GM23338 (cell line): Measurements from ENCODE around the gene TFB2M. TPM values are rescaled to one million over a fixed set of nuclear protein-coding genes. Genes with fewer than 3 reads are reported as not detected.

Source experiments
- ATAC-seq: fragments of 200-7000 bp; cut with Tn5 transposase; 3 replicates; pipeline ENCODE4 v1.9.1; 2020
- DNase-seq: peaks from one replicate; pipeline ENCODE4 v3.0.0-alpha.2; 2015; ENCODE audit warnings: low spot score
- H2AFZ ChIP-seq: fragments of 200-600 bp; sonication (generic); 2 replicates; pipeline ENCODE4 v1.8.0; 2016; ENCODE audit warnings: antibody characterized with exemption, mild to moderate bottlenecking, moderate library complexity
- H3F3A ChIP-seq: fragments of 200-600 bp; sonication (generic); replicated peaks from 2 replicates; pipeline ENCODE4 v1.8.0; 2017; ENCODE audit warnings: antibody characterized with exemption, mixed run types, low read depth
- H3K27ac ChIP-seq: fragments of 200-600 bp; sonication (generic); 2 replicates; pipeline ENCODE4 v1.6.1; 2016; ENCODE audit warnings: low read depth
- H3K27me3 ChIP-seq: fragments of 200-600 bp; sonication (generic); 2 replicates; pipeline ENCODE4 v1.8.0; 2016; ENCODE audit warnings: mild to moderate bottlenecking, mixed run types, moderate library complexity; ENCODE audit not compliant: insufficient read depth
- H3K36me3 ChIP-seq: fragments of 200-600 bp; sonication (generic); 2 replicates; pipeline ENCODE4 v1.8.0; 2016; ENCODE audit warnings: mild to moderate bottlenecking; ENCODE audit not compliant: insufficient read depth
- H3K4me1 ChIP-seq: fragments of 200-600 bp; sonication (generic); 2 replicates; pipeline ENCODE4 v1.8.0; 2016; ENCODE audit warnings: mild to moderate bottlenecking, moderate library complexity; ENCODE audit not compliant: insufficient read depth
- H3K4me2 ChIP-seq: fragments of 200-600 bp; sonication (generic); 2 replicates; pipeline ENCODE4 v1.7.1; 2017; ENCODE audit warnings: mixed run types
- H3K4me3 ChIP-seq: fragments of 200-600 bp; sonication (generic); 2 replicates; pipeline ENCODE4 v1.6.1; 2016; ENCODE audit warnings: mixed run types
- H3K79me2 ChIP-seq: fragments of 200-600 bp; sonication (generic); replicated peaks from 2 replicates; pipeline ENCODE4 v1.8.0; 2017; ENCODE audit warnings: mild to moderate bottlenecking; ENCODE audit not compliant: insufficient read depth
- H3K9me2 ChIP-seq: fragments of 200-600 bp; sonication (generic); 2 replicates; pipeline ENCODE4 v1.8.0; 2017; ENCODE audit not compliant: insufficient read depth
- H4K20me1 ChIP-seq: fragments of 200-600 bp; sonication (generic); replicated peaks from 2 replicates; pipeline ENCODE4 v1.8.0; 2017; ENCODE audit warnings: mild to moderate bottlenecking; ENCODE audit not compliant: insufficient read depth
- H3K27ac Mint-ChIP-seq: 2 replicates; pipeline ENCODE4 v1.8.0; 2020; ENCODE audit warnings: inconsistent platforms, mild to moderate bottlenecking, moderate library complexity, mixed read lengths
- H3K27me3 Mint-ChIP-seq: 3 replicates; pipeline ENCODE4 v1.8.0; 2022; ENCODE audit warnings: low read depth, mild to moderate bottlenecking, moderate library complexity, mixed read lengths, inconsistent platforms; ENCODE audit not compliant: insufficient read depth, poor library complexity
- H3K36me3 Mint-ChIP-seq: 3 replicates; pipeline ENCODE4 v1.8.0; 2021; ENCODE audit warnings: low read depth, mild to moderate bottlenecking, inconsistent platforms, moderate library complexity, mixed read lengths
- H3K4me1 Mint-ChIP-seq: 3 replicates; pipeline ENCODE4 v1.8.0; 2020; ENCODE audit warnings: mild to moderate bottlenecking, inconsistent platforms, mixed read lengths
- H3K4me3 Mint-ChIP-seq: 3 replicates; pipeline ENCODE4 v1.8.0; 2021; ENCODE audit warnings: moderate library complexity, mild to moderate bottlenecking, inconsistent platforms, mixed read lengths
- H3K9me3 Mint-ChIP-seq: 3 replicates; pipeline ENCODE4 v1.8.0; 2020; ENCODE audit warnings: moderate library complexity, mild to moderate bottlenecking, inconsistent platforms, mixed read lengths
- CREB1 ChIP-seq: fragments of 250-450 bp; sonication (Bioruptor Pico); IDR thresholded peaks from 2 replicates; pipeline ENCODE4 v1.5.0; 2020; ENCODE audit warnings: low read depth, mild to moderate bottlenecking, moderate library complexity
- CTCF ChIP-seq, 2 experiments: fragments of 200-600 bp in 1 of 2; sonication (generic) in 1 of 2; conservative IDR thresholded peaks; 2 replicates each; pipeline versions ENCODE4 v1.5.1 to v1.6.1; 2016 to 2017; ENCODE audit warnings: antibody characterized with exemption in 2 of 2, low read depth in 2 of 2, mild to moderate bottlenecking in 2 of 2, moderate library complexity in 1 of 2
- EZH2 ChIP-seq: fragments of 200-600 bp; sonication (generic); IDR thresholded peaks from one replicate; pipeline ENCODE4 v1.8.0; 2017; ENCODE audit warnings: antibody characterized with exemption, mild to moderate bottlenecking, low read depth; ENCODE audit not compliant: unreplicated experiment
- EZH2phosphoT487 ChIP-seq: fragments of 200-600 bp; sonication (generic); IDR thresholded peaks from one replicate; pipeline ENCODE4 v1.8.1; 2018; ENCODE audit warnings: antibody characterized with exemption; ENCODE audit not compliant: unreplicated experiment
- JUNB ChIP-seq: IDR thresholded peaks from one replicate; pipeline ENCODE4 v1.6.1; 2016; ENCODE audit warnings: antibody characterized with exemption; ENCODE audit not compliant: unreplicated experiment
- NANOG ChIP-seq: IDR thresholded peaks from 2 replicates; pipeline ENCODE4 v1.6.1; 2016; ENCODE audit warnings: antibody characterized with exemption, borderline replicate concordance
- POLR2AphosphoS5 ChIP-seq: IDR thresholded peaks from 2 replicates; pipeline ENCODE4 v1.6.1; 2016; ENCODE audit warnings: antibody characterized with exemption, low read depth
- REST ChIP-seq: IDR thresholded peaks from one replicate; pipeline ENCODE4 v1.6.1; 2018; ENCODE audit warnings: antibody characterized with exemption; ENCODE audit not compliant: unreplicated experiment
- STAT1 ChIP-seq: IDR thresholded peaks from one replicate; pipeline ENCODE4 v1.6.1; 2016; ENCODE audit warnings: antibody characterized with exemption; ENCODE audit not compliant: unreplicated experiment
- ZNF114 ChIP-seq: fragments of 250-450 bp; sonication (Bioruptor Pico); IDR thresholded peaks from 2 replicates; pipeline ENCODE4 v1.5.0; 2020; ENCODE audit warnings: mild to moderate bottlenecking, moderate library complexity
- ZNF331 ChIP-seq: fragments of 250-450 bp; sonication (Bioruptor Pico); IDR thresholded peaks from 2 replicates; pipeline ENCODE4 v1.5.0; 2020; ENCODE audit warnings: low read depth, mild to moderate bottlenecking, moderate library complexity
- polyA plus RNA-seq: library from polyadenylated mRNA; unstranded; fragments of >200 nt; fragmentation: Nextera tagmentation; extraction: Ambion mirVana; gene quantifications from 2 replicates; pipeline ENCODE4 v1.2.1, GENCODE V29; 2016
- total RNA-seq: library from RNA; depleted of rRNA; stranded (reverse); fragments of >200 nt; shearing (Covaris generic); gene quantifications from 2 replicates; pipeline ENCODE4 v1.2.3, GENCODE V29; 2014
- TF ChIP-seq, protein P1 (sequence below): IDR thresholded peaks from 2 replicates; pipeline ENCODE4 v1.6.1; 2016; ENCODE audit warnings: antibody characterized with exemption

TFB2M gene
- total and polyA plus RNA-seq, 2 experiments from 2014 or later: 18.7 to 24.9 TPM

DNA sequence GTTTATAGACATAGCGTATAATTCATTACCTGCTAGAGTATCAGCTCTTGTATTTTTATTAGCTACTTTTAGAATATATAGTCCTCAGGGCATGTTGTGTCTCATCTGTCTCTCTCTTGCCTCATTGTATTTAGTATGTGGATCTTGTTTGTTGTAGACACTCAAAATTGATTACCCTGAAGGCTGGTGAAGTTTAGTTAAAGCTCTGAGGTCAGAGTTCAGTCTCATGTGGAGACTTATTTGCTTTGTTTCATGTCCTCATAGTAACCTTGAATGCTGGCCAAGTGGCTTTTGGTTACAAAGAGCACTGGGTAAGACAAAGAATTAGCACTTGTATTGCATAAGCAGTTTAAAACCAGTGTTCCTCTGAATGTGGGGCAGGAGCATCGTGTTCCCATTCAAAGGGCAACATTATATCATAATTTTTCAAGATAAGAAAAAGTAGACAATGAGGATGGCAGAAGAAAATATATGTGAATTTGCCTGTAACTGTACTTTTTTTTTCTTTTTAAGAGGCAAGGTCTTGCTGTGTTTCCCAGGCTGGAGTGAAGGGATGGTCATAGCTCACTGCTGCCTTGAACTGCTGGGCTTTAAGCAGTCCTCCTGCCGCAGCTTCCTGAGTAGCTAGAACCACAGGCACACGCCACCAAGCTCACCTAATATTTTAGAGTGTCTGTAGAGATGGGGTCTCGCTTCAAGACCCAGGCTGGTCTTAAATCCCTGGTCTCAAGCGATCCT lies 17.6 kb upstream of the TFB2M start (continued):
- TF ChIP-seq, protein P1, sequence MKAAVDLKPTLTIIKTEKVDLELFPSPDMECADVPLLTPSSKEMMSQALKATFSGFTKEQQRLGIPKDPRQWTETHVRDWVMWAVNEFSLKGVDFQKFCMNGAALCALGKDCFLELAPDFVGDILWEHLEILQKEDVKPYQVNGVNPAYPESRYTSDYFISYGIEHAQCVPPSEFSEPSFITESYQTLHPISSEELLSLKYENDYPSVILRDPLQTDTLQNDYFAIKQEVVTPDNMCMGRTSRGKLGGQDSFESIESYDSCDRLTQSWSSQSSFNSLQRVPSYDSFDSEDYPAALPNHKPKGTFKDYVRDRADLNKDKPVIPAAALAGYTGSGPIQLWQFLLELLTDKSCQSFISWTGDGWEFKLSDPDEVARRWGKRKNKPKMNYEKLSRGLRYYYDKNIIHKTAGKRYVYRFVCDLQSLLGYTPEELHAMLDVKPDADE: no peak
- TF ChIP-seq ZNF114 (CRISPR knock-in tag): no peak
- no peak for TF ChIP-seq JUNB
- no peak for TF ChIP-seq CTCF (conservative IDR thresholded peaks at IDR 0.05; ENCODE audit: low read depth in 2 of 2)
- no peak for TF ChIP-seq ZNF331 (CRISPR knock-in tag)
- no peak for TF ChIP-seq REST
- no peak for TF ChIP-seq EZH2
- no peak for TF ChIP-seq STAT1
- TF ChIP-seq NANOG: no peak
- no peak for TF ChIP-seq POLR2AphosphoS5

GRCh38 chr1:246583056-246583440 lies 17.0 kb upstream of the TFB2M start:
- Histone ChIP-seq H2AFZ (no peak overlapping the region), H3K36me3 (no peaks in the 10 kb centered on the region), H3K4me3 (no peak overlapping the region), H3K27ac (no peak overlapping the region), H3K4me1 (peaks cover 4% of the 10 kb centered on the region; the same call in 1 of the 2 replicates), H3K27me3 (no peaks in the 10 kb centered on the region), H3K9me2 (no peaks in the 10 kb centered on the region), H4K20me1 (peaks cover 9% of the 10 kb centered on the region), H3F3A (no peaks in the 10 kb centered on the region), H3K4me2 (no peak overlapping the region), H3K79me2 (peaks cover 63% of the 10 kb centered on the region)
- ATAC-seq: no peak
- DNase-seq: no peak
- H3K4me1 Mint-ChIP-seq: no peaks in the 10 kb centered on the region
- H3K27ac Mint-ChIP-seq: no peak overlapping the region; the same call in 1 of the 2 replicates
- no peaks in the 10 kb centered on the region for H3K9me3 Mint-ChIP-seq
- no peak overlapping the region for H3K4me3 Mint-ChIP-seq
- H3K27me3 Mint-ChIP-seq: peaks cover 2% of the 10 kb centered on the region
- H3K36me3 Mint-ChIP-seq: no peaks in the 10 kb centered on the region; the same call in 2 of the 3 replicates
- TF ChIP-seq POLR2AphosphoS5: no peak
- TF ChIP-seq, protein P1: no peak
- no peak for TF ChIP-seq NANOG
- no peak for TF ChIP-seq JUNB
- TF ChIP-seq ZNF114 (CRISPR knock-in tag): no peak
- no peak for TF ChIP-seq EZH2phosphoT487
- no peak for TF ChIP-seq CTCF (conservative IDR thresholded peaks at IDR 0.05; ENCODE audit: low read depth in 2 of 2)
- TF ChIP-seq CREB1: no peak
- TF ChIP-seq ZNF331 (CRISPR knock-in tag): no peak
